ENCODE data around the gene CTXN1. TPM values are rescaled to one million over a fixed set of nuclear protein-coding genes. Genes with fewer than 3 reads are reported as not detected.
A peak's percentile ranks its signal among the peaks of the same experiment; 100 is the strongest.
"Not testable (repeated sequence)": the region's sequence is repeated elsewhere in the genome, so short reads cannot be mapped to it uniquely, and the experiment has no call there.

Gene CTXN1
- total RNA-seq, 3 donors from 2014 or later (not counting 1 experiment from before 2014, with no cell fraction given) = 0.39 TPM; not detected in 2

DNA sequence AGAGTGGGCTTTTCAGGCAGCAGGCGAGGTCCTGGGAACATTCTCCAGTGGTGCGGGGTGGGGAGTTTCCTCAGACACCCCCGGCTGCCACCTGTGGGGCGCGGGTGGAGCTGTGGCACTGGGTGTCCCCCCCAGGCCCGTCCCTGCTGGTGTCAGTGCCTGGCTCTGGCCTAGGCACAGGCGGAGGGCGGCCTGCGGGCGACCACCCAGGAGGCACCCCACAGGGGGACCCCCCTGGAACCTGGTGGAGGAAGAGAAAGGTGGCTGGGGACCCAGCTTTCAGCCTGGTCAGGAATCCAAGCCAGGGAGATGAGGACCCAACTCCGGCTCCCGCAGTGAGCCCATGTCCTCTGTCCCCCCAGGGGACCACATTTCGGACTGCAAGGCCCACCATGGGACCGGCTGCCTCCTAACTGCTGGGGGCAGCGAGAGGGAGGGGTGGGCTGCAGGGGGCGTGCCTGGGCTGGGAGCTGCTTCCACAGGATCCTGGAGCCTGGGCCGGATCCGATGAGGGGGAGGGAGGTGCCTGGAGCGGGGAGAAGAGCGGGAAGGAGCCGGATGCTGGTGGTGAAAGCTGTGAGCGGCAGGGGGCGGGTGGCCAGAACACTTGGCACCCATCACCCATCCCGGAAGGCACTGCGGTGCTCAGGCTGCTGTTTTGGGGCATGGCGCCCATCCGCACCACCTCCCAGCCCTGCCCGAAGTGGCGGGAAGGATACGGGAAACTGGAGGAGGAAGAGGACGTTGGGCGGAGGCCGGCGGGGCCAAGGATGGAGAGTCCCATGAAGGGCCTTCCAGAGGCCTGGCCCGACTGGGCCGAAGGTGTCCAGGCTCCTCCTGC, 5.5 kb upstream of the CTXN1 start:
- peak overlapping the region in 1 of 2 donors; percentile 80 for H3K27ac Mint-ChIP-seq
- H3K4me1 Mint-ChIP-seq = peaks cover 0 to 11% of the 10 kb centered on the region in 2 donors
- Histone ChIP-seq H3K36me3 (ENCODE audit: control insufficient read depth, insufficient read depth, low read length) (peaks cover 53% of the 10 kb centered on the region), H3K27ac (ENCODE audit: low read length) (no peak overlapping the region), H3K4me3 (ENCODE audit: low read length) (no peak overlapping the region), H3K4me1 (ENCODE audit: control insufficient read depth, insufficient read depth, low read length) (peaks cover 10% of the 10 kb centered on the region), H3K9me3 (ENCODE audit: control insufficient read depth, insufficient read depth, low read length) (no peaks in the 10 kb centered on the region), H3K27me3 (ENCODE audit: control insufficient read depth, insufficient read depth, low read length) (no peaks in the 10 kb centered on the region)
- no peaks in the 10 kb centered on the region for H3K9me3 Mint-ChIP-seq
- TF ChIP-seq, protein P1, sequence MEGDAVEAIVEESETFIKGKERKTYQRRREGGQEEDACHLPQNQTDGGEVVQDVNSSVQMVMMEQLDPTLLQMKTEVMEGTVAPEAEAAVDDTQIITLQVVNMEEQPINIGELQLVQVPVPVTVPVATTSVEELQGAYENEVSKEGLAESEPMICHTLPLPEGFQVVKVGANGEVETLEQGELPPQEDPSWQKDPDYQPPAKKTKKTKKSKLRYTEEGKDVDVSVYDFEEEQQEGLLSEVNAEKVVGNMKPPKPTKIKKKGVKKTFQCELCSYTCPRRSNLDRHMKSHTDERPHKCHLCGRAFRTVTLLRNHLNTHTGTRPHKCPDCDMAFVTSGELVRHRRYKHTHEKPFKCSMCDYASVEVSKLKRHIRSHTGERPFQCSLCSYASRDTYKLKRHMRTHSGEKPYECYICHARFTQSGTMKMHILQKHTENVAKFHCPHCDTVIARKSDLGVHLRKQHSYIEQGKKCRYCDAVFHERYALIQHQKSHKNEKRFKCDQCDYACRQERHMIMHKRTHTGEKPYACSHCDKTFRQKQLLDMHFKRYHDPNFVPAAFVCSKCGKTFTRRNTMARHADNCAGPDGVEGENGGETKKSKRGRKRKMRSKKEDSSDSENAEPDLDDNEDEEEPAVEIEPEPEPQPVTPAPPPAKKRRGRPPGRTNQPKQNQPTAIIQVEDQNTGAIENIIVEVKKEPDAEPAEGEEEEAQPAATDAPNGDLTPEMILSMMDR (IDR thresholded peaks at IDR 0.05) = no peak
- no peak overlapping the region for H3K4me3 Mint-ChIP-seq
- ATAC-seq (no peak), DNase-seq (no peak)
- no peaks in the 10 kb centered on the region for H3K27me3 Mint-ChIP-seq (ENCODE audit: low read depth in 2 of 2)
- 96% methylated on average over 36 of the region's 36 CpGs for WGBS (ENCODE audit: insufficient coverage)
- intact Hi-C loops (cut with micrococcal nuclease) = no loop called here
- no peaks in the 10 kb centered on the region for H3K36me3 Mint-ChIP-seq

DNA sequence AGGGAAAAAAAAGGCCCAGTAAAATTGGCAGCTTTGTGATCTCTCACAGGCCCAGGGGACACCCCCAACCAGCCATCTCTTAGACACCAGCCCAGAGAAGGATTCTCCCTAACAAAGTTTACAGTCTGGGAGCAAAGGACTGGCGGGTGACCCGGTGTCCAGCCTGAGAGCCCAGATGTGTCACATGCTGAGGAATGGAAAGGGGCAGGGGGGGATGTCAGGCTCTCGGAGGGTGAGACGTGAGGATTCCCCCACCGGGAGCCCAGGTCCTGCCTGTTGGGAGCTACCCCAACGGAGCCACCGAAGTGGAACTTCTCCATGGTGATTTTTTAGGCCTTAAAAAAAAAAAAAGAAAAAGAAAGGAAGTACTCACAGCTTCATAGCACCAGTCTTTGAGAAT, 4.8 kb upstream of the CTXN1 start:
- intact Hi-C loops (cut with micrococcal nuclease) = no loop called here
- no peaks in the 10 kb centered on the region for H3K9me3 Mint-ChIP-seq
- H3K4me3 Mint-ChIP-seq = no peak overlapping the region
- WGBS (ENCODE audit: insufficient coverage) = 91% methylated on average over 7 of the region's 7 CpGs
- DNase-seq (no peak), ATAC-seq (no peak)
- peak overlapping the region in 1 of 2 donors; percentile 80 for H3K27ac Mint-ChIP-seq
- no peaks in the 10 kb centered on the region for H3K9me3 ChIP-seq (ENCODE audit: control insufficient read depth, insufficient read depth, low read length)
- no peaks in the 10 kb centered on the region for H3K27me3 Mint-ChIP-seq (ENCODE audit: low read depth in 2 of 2)
- H3K4me1 Mint-ChIP-seq = peaks cover 0 to 14% of the 10 kb centered on the region in 2 donors
- H3K36me3 ChIP-seq (ENCODE audit: control insufficient read depth, insufficient read depth, low read length) = peaks cover 49% of the 10 kb centered on the region
- no peaks in the 10 kb centered on the region for H3K27me3 ChIP-seq (ENCODE audit: control insufficient read depth, insufficient read depth, low read length)
- no peaks in the 10 kb centered on the region for H3K36me3 Mint-ChIP-seq
- peaks cover 14% of the 10 kb centered on the region for H3K4me1 ChIP-seq (ENCODE audit: control insufficient read depth, insufficient read depth, low read length)
- H3K27ac ChIP-seq (ENCODE audit: low read length) = no peak overlapping the region
- H3K4me3 ChIP-seq (ENCODE audit: low read length) = no peak overlapping the region
- TF ChIP-seq, protein P1 (IDR thresholded peaks at IDR 0.05) = no peak

DNA sequence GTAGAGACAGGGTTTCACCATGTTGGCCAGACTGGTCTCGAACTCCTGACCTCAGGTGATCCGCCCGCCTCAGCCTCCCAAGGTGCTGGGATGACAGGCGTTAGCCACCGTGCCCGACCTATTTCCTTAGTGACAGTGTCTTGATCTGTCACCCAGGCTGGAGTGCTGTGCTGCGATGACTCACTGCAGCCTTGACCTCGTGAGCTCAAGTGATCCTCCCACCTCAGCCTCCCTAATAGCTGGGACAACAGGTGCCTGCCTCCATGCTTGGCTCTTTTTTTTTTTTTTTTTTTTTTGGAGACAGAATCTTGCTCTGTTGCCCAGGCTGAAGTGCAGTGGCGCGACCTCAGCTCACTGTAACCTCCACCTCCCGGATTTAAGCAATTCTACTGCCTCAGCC, 4.1 kb upstream of the CTXN1 start:
- H3K9me3 Mint-ChIP-seq; H3K36me3 Mint-ChIP-seq; H3K4me3 ChIP-seq (ENCODE audit: low read length); H3K27me3 Mint-ChIP-seq (ENCODE audit: low read depth in 2 of 2); DNase-seq; H3K27me3 ChIP-seq (ENCODE audit: control insufficient read depth, insufficient read depth, low read length); H3K9me3 ChIP-seq (ENCODE audit: control insufficient read depth, insufficient read depth, low read length); ATAC-seq; intact Hi-C loops (cut with micrococcal nuclease); H3K4me3 Mint-ChIP-seq; H3K27ac ChIP-seq (ENCODE audit: low read length): not testable (repeated sequence)
- peak overlapping the region in 1 of 2 donors; percentile 80 for H3K27ac Mint-ChIP-seq
- 79% methylated on average over 11 of the region's 11 CpGs for WGBS (ENCODE audit: insufficient coverage)
- Histone ChIP-seq H3K36me3 (ENCODE audit: control insufficient read depth, insufficient read depth, low read length) (peaks cover 44% of the 10 kb centered on the region), H3K4me1 (ENCODE audit: control insufficient read depth, insufficient read depth, low read length) (peaks cover 16% of the 10 kb centered on the region)
- peaks cover 0 to 18% of the 10 kb centered on the region in 2 donors for H3K4me1 Mint-ChIP-seq

Data from natural killer cell (primary cell).